Upper lobe of left lung (tissue), 6 donors: Measurements from ENCODE around the gene PCDH18. TPM values are rescaled to one million over a fixed set of nuclear protein-coding genes. Genes with fewer than 3 reads are reported as not detected.

Experiments
- ATAC-seq, 2 donors: fragments of 200-7000 bp; cut with Tn5 transposase; one replicate each; pipeline ENCODE4 v1.9.1; 2022; ENCODE audit warnings: mild to moderate bottlenecking in 2 of 2, moderate library complexity in 2 of 2; ENCODE audit not compliant: low FRiP score in 2 of 2
- DNase-seq, 2 donors: peaks; one replicate each; pipeline ENCODE4 v3.0.0-alpha.2; 2019 to 2020
- H3K27ac ChIP-seq, 4 donors: fragments of 200-600 bp; sonication (generic); one replicate each; pipeline ENCODE4 v1.5.1; 2016 to 2019
- H3K27me3 ChIP-seq, 4 donors: fragments of 200-600 bp; sonication (generic); one replicate each; pipeline ENCODE4 v1.5.1; 2017 to 2019
- H3K36me3 ChIP-seq, 4 donors: fragments of 200-600 bp; sonication (generic); one replicate each; pipeline ENCODE4 v1.5.1; 2016 to 2019
- H3K4me1 ChIP-seq, 4 donors: fragments of 200-600 bp; sonication (generic); one replicate each; pipeline ENCODE4 v1.5.1; 2018 to 2019
- H3K4me3 ChIP-seq, 4 donors: fragments of 200-600 bp; sonication (generic); one replicate each; pipeline ENCODE4 v1.5.1; 2017 to 2019; ENCODE audit warnings: mild to moderate bottlenecking in 2 of 4, moderate library complexity in 1 of 4
- H3K9me3 ChIP-seq, 4 donors: fragments of 200-600 bp; sonication (generic); one replicate each; pipeline ENCODE4 v1.5.1; 2018 to 2019
- CTCF ChIP-seq, 6 experiments: fragments of 450-650 bp in 4 of 6; fragments of 200-600 bp in 2 of 6; sonication (generic) in 2 of 6; IDR thresholded peaks; one replicate each; pipeline ENCODE4 v1.5.1; 2016 to 2019; ENCODE audit warnings: antibody characterized with exemption in 6 of 6
- EP300 ChIP-seq, 4 donors: sonication (generic); formaldehyde crosslinking; IDR thresholded peaks; one replicate each; pipeline ENCODE4 v1.5.1; 2017; ENCODE audit warnings: antibody characterized with exemption in 4 of 4, control low read depth in 2 of 4
- POLR2A ChIP-seq, 4 donors: fragments of 450-650 bp; IDR thresholded peaks; one replicate each; pipeline ENCODE4 v1.5.1; 2016 to 2017; ENCODE audit warnings: antibody characterized with exemption in 4 of 4, mild to moderate bottlenecking in 2 of 4
- POLR2AphosphoS5 ChIP-seq, 2 donors: sonication (generic); formaldehyde crosslinking; IDR thresholded peaks; one replicate each; pipeline ENCODE4 v1.5.1; 2017; ENCODE audit warnings: antibody characterized with exemption in 2 of 2
- WGBS, 2 donors: methylation state at CpG; one replicate each; pipeline ENCODE4 v1.1.5; 2017 to 2018; 5-methylcytosine and 5-hydroxymethylcytosine counted together
- total RNA-seq, 6 donors: library from RNA; depleted of rRNA in 4 of 6; stranded (reverse); fragments of >200 nt in 4 of 6; gene quantifications; one replicate each; pipeline versions ENCODE4 v1.1.0 to v1.2.1, GENCODE V29; 2016 to 2021
- donor health status: DM: no; HTN: no; CAD: no; lungs with moderate emphysema.
- donor health status: DM: no; HTN: yes; CAD: no; lungs with severe emphysema.

The PCDH18 gene
- total RNA-seq, 6 donors from 2014 or later = 3.9 to 12.1 (median 4.5) TPM

GRCh38 chr4:137471461-137471860, 60.8 kb downstream of the PCDH18 start:
- no peak for ATAC-seq
- WGBS, 2 donors = 94 to 100% methylated on average over 1 of the region's 1 CpG
- no peak for DNase-seq
- no peak overlapping the region for H3K27ac ChIP-seq
- peaks cover 0 to 8% (median 2%) of the 10 kb centered on the region in 4 donors for H3K9me3 ChIP-seq
- H3K36me3 ChIP-seq = no peaks in the 10 kb centered on the region
- no peak overlapping the region for H3K4me3 ChIP-seq
- no peaks in the 10 kb centered on the region for H3K4me1 ChIP-seq
- no peaks in the 10 kb centered on the region for H3K27me3 ChIP-seq
- TF ChIP-seq CTCF (IDR thresholded peaks at IDR 0.05) (no peak), EP300 (IDR thresholded peaks at IDR 0.05) (no peak), POLR2AphosphoS5 (IDR thresholded peaks at IDR 0.05) (no peak), POLR2A (IDR thresholded peaks at IDR 0.05) (no peak)

GRCh38 chr4:137470806-137471205, 61.5 kb downstream of the PCDH18 start:
- Histone ChIP-seq H3K27ac (no peak overlapping the region), H3K9me3 (peaks cover 0 to 8% (median 2%) of the 10 kb centered on the region in 4 donors), H3K4me3 (no peak overlapping the region), H3K4me1 (no peaks in the 10 kb centered on the region), H3K27me3 (no peaks in the 10 kb centered on the region), H3K36me3 (no peaks in the 10 kb centered on the region)
- no peak for ATAC-seq
- no peak for TF ChIP-seq POLR2AphosphoS5 (IDR thresholded peaks at IDR 0.05)
- no peak for TF ChIP-seq CTCF (IDR thresholded peaks at IDR 0.05)
- TF ChIP-seq POLR2A (IDR thresholded peaks at IDR 0.05) = no peak
- no peak for TF ChIP-seq EP300 (IDR thresholded peaks at IDR 0.05)
- DNase-seq = no peak
